HepG2 (cell line): ENCODE data around the gene RASIP1. TPM values are rescaled to one million over a fixed set of nuclear protein-coding genes. Genes with fewer than 3 reads are reported as not detected.

Experiments
- CEBPG ChIP-seq: IDR thresholded peaks from 2 replicates; pipeline ENCODE4 v1.6.1; 2016
- DNMT1 ChIP-seq: sonication (generic); formaldehyde crosslinking; IDR thresholded peaks from 2 replicates; pipeline ENCODE4 v1.5.1; 2020; ENCODE audit warnings: mild to moderate bottlenecking, missing genetic modification reagents
- ELF3 ChIP-seq: IDR thresholded peaks from 2 replicates; pipeline ENCODE4 v1.6.1; 2016; ENCODE audit warnings: missing genetic modification reagents, missing compliant biosample characterization
- FUBP1 ChIP-seq: sonication (generic); formaldehyde crosslinking; IDR thresholded peaks from 2 replicates; pipeline ENCODE4 v1.5.1; 2020; ENCODE audit warnings: missing genetic modification reagents, mild to moderate bottlenecking, borderline replicate concordance
- MED1 ChIP-seq: sonication (generic); formaldehyde crosslinking; IDR thresholded peaks from 2 replicates; pipeline ENCODE4 v1.4.0; 2020; ENCODE audit warnings: missing genetic modification reagents
- ONECUT2 ChIP-seq: sonication (generic); formaldehyde crosslinking; IDR thresholded peaks from 2 replicates; pipeline ENCODE4 v1.4.0; 2020; ENCODE audit warnings: missing genetic modification reagents
- PRMT3 ChIP-seq: sonication (generic); formaldehyde crosslinking; IDR thresholded peaks from 2 replicates; pipeline ENCODE4 v1.8.1; 2022; ENCODE audit warnings: low read depth, mild to moderate bottlenecking, moderate library complexity, missing genetic modification reagents, borderline replicate concordance
- SCMH1 ChIP-seq: sonication (generic); formaldehyde crosslinking; IDR thresholded peaks from 2 replicates; pipeline ENCODE4 v1.9.0; 2021; ENCODE audit warnings: missing genetic modification reagents, mild to moderate bottlenecking, borderline replicate concordance
- SMC3 ChIP-seq: IDR thresholded peaks from 2 replicates; pipeline ENCODE4 v1.6.1; 2011; ENCODE audit warnings: low read length, improper control_type of control experiment
- XBP1 ChIP-seq: sonication (generic); formaldehyde crosslinking; IDR thresholded peaks from 2 replicates; pipeline ENCODE4 v1.5.0; 2020; ENCODE audit warnings: missing genetic modification reagents
- ZKSCAN8 ChIP-seq: IDR thresholded peaks from 2 replicates; pipeline ENCODE4 v1.6.1; 2016; ENCODE audit warnings: borderline replicate concordance, missing genetic modification reagents, missing compliant biosample characterization
- ZNF33B ChIP-seq: sonication (generic); formaldehyde crosslinking; IDR thresholded peaks from 2 replicates; pipeline ENCODE4 v1.5.1; 2020; ENCODE audit warnings: mild to moderate bottlenecking, missing genetic modification reagents
- ZNF441 ChIP-seq: sonication (generic); formaldehyde crosslinking; IDR thresholded peaks from 2 replicates; pipeline ENCODE4 v1.7.0; 2021; ENCODE audit warnings: missing genetic modification reagents, borderline replicate concordance
- ZNF501 ChIP-seq: sonication (generic); formaldehyde crosslinking; IDR thresholded peaks from 2 replicates; pipeline ENCODE4 v1.5.1; 2020; ENCODE audit warnings: mild to moderate bottlenecking, moderate library complexity, missing genetic modification reagents
- ZNF530 ChIP-seq: sonication (generic); formaldehyde crosslinking; IDR thresholded peaks from 2 replicates; pipeline ENCODE4 v1.5.0; 2020; ENCODE audit warnings: low read depth, mild to moderate bottlenecking, missing genetic modification reagents
- polyA plus RNA-seq, 8 experiments: library from polyadenylated mRNA; depleted of rRNA in 3 of 8; stranded (reverse) in 7 of 8; unstranded in 1 of 8; fragments of >200 nt; fragmentation: Illumina TruSeq in 4 of 8; extraction: Trizol in 4 of 8; gene quantifications; 2 replicates each; pipeline versions ENCODE4 v1.2.1 to v1.2.3, GENCODE V29; 2011 to 2016; ENCODE audit warnings: low read depth in 4 of 8, missing spikeins in 1 of 8, mixed read lengths in 1 of 8; ENCODE audit not compliant: insufficient read depth in 1 of 8
- total RNA-seq, 5 experiments: library from RNA; depleted of rRNA; stranded (reverse); fragments of >200 nt; fragmentation: Illumina TruSeq; extraction: Trizol; gene quantifications; 2 replicates each; pipeline ENCODE4 v1.2.3, GENCODE V29; 2016; ENCODE audit warnings: low read depth in 1 of 5
- TF ChIP-seq, protein P1 (sequence below): sonication (generic); formaldehyde crosslinking; IDR thresholded peaks from 2 replicates; pipeline ENCODE4 v1.5.0; 2020; ENCODE audit warnings: mild to moderate bottlenecking, missing genetic modification reagents
- TF ChIP-seq, protein P2 (sequence below): sonication (generic); formaldehyde crosslinking; IDR thresholded peaks from 2 replicates; pipeline ENCODE4 v1.5.0; 2020; ENCODE audit warnings: missing genetic modification reagents, mild to moderate bottlenecking, borderline replicate concordance
- TF ChIP-seq, protein P3 (sequence below): sonication (generic); formaldehyde crosslinking; IDR thresholded peaks from 2 replicates; pipeline ENCODE4 v1.4.0; 2020; ENCODE audit warnings: mild to moderate bottlenecking, missing genetic modification reagents, borderline replicate concordance
- TF ChIP-seq, protein P4 (sequence below): sonication (generic); formaldehyde crosslinking; IDR thresholded peaks from 2 replicates; pipeline ENCODE4 v1.4.0; 2020; ENCODE audit warnings: missing genetic modification reagents

The RASIP1 gene
- total and polyA plus RNA-seq, 2 of the 13 experiments (the other 11 are each of a cell fraction or from before 2014, with no cell fraction given) = 0.44 to 0.58 TPM

DNA sequence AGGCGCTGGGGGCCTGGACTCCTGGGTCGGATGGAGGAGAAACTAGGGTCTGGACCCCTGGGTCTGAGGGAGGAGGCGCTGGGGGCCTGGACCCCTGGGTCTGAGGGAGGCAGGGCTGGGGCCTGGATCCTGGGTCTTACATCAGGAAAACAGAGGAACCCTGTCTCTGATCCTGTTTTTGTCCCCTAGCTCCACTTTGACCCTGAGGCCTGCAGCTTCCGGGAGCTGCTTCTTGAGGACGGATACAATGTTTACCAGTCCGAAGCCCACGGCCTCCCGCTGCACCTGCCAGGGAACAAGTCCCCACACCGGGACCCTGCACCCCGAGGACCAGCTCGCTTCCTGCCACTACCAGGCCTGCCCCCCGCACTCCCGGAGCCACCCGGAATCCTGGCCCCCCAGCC, 17.3 kb upstream of the RASIP1 start (continued):
- TF ChIP-seq ONECUT2 (CRISPR knock-in tag) (no peak), FUBP1 (CRISPR knock-in tag) (no peak), ELF3 (CRISPR knock-in tag) (peak; percentile 84), ZNF33B (no peak), XBP1 (CRISPR knock-in tag) (no peak), DNMT1 (CRISPR knock-in tag) (no peak), MED1 (CRISPR knock-in tag) (peak; percentile 81), ZNF441 (CRISPR knock-in tag) (no peak), SCMH1 (CRISPR knock-in tag) (no peak), ZKSCAN8 (CRISPR knock-in tag) (no peak), PRMT3 (CRISPR knock-in tag) (no peak), ZNF501 (CRISPR knock-in tag) (no peak), CEBPG (CRISPR knock-in tag) (peak; percentile 10; the same call in 1 of the 2 replicates), SMC3 (no peak), ZNF530 (CRISPR knock-in tag) (no peak)
- TF ChIP-seq, protein P1, sequence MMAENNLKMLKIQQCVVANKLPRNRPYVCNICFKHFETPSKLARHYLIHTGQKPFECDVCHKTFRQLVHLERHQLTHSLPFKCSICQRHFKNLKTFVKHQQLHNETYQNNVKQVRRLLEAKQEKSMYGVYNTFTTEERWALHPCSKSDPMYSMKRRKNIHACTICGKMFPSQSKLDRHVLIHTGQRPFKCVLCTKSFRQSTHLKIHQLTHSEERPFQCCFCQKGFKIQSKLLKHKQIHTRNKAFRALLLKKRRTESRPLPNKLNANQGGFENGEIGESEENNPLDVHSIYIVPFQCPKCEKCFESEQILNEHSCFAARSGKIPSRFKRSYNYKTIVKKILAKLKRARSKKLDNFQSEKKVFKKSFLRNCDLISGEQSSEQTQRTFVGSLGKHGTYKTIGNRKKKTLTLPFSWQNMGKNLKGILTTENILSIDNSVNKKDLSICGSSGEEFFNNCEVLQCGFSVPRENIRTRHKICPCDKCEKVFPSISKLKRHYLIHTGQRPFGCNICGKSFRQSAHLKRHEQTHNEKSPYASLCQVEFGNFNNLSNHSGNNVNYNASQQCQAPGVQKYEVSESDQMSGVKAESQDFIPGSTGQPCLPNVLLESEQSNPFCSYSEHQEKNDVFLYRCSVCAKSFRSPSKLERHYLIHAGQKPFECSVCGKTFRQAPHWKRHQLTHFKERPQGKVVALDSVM (CRISPR knock-in tag) = no peak
- TF ChIP-seq, protein P2, sequence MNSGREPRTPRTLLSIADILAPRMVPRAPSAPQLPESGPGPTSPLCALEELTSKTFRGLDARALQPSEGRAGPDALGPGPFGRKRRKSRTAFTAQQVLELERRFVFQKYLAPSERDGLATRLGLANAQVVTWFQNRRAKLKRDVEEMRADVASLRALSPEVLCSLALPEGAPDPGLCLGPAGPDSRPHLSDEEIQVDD = no peak
- TF ChIP-seq, protein P3, sequence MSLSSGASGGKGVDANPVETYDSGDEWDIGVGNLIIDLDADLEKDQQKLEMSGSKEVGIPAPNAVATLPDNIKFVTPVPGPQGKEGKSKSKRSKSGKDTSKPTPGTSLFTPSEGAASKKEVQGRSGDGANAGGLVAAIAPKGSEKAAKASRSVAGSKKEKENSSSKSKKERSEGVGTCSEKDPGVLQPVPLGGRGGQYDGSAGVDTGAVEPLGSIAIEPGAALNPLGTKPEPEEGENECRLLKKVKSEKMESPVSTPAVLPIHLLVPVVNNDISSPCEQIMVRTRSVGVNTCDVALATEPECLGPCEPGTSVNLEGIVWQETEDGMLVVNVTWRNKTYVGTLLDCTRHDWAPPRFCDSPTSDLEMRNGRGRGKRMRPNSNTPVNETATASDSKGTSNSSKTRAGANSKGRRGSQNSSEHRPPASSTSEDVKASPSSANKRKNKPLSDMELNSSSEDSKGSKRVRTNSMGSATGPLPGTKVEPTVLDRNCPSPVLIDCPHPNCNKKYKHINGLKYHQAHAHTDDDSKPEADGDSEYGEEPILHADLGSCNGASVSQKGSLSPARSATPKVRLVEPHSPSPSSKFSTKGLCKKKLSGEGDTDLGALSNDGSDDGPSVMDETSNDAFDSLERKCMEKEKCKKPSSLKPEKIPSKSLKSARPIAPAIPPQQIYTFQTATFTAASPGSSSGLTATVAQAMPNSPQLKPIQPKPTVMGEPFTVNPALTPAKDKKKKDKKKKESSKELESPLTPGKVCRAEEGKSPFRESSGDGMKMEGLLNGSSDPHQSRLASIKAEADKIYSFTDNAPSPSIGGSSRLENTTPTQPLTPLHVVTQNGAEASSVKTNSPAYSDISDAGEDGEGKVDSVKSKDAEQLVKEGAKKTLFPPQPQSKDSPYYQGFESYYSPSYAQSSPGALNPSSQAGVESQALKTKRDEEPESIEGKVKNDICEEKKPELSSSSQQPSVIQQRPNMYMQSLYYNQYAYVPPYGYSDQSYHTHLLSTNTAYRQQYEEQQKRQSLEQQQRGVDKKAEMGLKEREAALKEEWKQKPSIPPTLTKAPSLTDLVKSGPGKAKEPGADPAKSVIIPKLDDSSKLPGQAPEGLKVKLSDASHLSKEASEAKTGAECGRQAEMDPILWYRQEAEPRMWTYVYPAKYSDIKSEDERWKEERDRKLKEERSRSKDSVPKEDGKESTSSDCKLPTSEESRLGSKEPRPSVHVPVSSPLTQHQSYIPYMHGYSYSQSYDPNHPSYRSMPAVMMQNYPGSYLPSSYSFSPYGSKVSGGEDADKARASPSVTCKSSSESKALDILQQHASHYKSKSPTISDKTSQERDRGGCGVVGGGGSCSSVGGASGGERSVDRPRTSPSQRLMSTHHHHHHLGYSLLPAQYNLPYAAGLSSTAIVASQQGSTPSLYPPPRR (CRISPR knock-in tag) = 0 out of 2 replicates have a peak, but pooled peaks have one; percentile 38
- TF ChIP-seq, protein P4, sequence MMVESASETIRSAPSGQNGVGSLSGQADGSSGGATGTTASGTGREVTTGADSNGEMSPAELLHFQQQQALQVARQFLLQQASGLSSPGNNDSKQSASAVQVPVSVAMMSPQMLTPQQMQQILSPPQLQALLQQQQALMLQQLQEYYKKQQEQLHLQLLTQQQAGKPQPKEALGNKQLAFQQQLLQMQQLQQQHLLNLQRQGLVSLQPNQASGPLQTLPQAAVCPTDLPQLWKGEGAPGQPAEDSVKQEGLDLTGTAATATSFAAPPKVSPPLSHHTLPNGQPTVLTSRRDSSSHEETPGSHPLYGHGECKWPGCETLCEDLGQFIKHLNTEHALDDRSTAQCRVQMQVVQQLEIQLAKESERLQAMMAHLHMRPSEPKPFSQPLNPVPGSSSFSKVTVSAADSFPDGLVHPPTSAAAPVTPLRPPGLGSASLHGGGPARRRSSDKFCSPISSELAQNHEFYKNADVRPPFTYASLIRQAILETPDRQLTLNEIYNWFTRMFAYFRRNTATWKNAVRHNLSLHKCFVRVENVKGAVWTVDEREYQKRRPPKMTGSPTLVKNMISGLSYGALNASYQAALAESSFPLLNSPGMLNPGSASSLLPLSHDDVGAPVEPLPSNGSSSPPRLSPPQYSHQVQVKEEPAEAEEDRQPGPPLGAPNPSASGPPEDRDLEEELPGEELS (CRISPR knock-in tag) = peak; percentile 43; the same call in 1 of the 2 replicates
